22Rv1 (cell line): ENCODE measurements around the gene DLGAP3.

ENCODE experiments used
- ZFX ChIP-seq: fragments of 450-650 bp; IDR thresholded peaks from 2 replicates; pipeline ENCODE4 v1.6.1; 2017; ENCODE audit warnings: antibody characterized with exemption, borderline replicate concordance
- TF ChIP-seq, protein P1 (sequence below): fragments of 450-650 bp; IDR thresholded peaks from 2 replicates; pipeline ENCODE4 v1.5.1; 2017; ENCODE audit warnings: mild to moderate bottlenecking

DNA sequence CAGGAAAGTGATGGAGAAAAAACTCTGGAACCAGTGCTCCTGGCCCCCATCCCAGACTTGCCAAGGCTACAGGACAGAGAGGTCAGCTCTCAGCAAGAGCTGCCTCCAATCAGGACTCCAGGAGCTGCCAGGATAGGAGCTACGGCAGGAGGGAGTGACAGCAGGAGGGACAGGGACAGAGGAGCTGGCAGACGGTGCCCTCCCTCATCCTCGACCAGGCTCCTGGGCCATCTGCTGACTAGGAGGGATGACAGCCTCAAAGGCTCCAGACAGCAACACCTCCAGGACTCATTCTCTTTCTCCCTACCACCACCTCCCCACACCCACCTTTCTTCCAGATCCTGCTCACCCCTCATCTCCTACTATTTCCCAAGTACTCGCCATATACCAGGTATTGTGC lies 22.7 kb downstream of the DLGAP3 start:
- TF ChIP-seq, protein P1, sequence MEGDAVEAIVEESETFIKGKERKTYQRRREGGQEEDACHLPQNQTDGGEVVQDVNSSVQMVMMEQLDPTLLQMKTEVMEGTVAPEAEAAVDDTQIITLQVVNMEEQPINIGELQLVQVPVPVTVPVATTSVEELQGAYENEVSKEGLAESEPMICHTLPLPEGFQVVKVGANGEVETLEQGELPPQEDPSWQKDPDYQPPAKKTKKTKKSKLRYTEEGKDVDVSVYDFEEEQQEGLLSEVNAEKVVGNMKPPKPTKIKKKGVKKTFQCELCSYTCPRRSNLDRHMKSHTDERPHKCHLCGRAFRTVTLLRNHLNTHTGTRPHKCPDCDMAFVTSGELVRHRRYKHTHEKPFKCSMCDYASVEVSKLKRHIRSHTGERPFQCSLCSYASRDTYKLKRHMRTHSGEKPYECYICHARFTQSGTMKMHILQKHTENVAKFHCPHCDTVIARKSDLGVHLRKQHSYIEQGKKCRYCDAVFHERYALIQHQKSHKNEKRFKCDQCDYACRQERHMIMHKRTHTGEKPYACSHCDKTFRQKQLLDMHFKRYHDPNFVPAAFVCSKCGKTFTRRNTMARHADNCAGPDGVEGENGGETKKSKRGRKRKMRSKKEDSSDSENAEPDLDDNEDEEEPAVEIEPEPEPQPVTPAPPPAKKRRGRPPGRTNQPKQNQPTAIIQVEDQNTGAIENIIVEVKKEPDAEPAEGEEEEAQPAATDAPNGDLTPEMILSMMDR: no peak
- TF ChIP-seq ZFX: no peak
